Gastrocnemius medialis (tissue), 4 donors: ENCODE data around the gene MAL. TPM values are rescaled to one million over a fixed set of nuclear protein-coding genes. Genes with fewer than 3 reads are reported as not detected.

Experiments used
- ATAC-seq, 2 donors: fragments of 150-250 bp; one replicate each; pipeline ENCODE4 v1.9.1; 2016
- DNase-seq, 2 donors: peaks; one replicate each; pipeline ENCODE4 v3.0.0-alpha.2; 2019
- H3K27ac ChIP-seq, 4 donors: fragments of 200-600 bp; sonication (generic); 1 replicate in 1 of 4; 2 replicates in 3 of 4; pipeline ENCODE4 v1.5.1; 2016 to 2018; ENCODE audit warnings: mild to moderate bottlenecking in 2 of 4, moderate library complexity in 1 of 4
- H3K27me3 ChIP-seq, 3 donors: fragments of 200-600 bp; sonication (generic) in 2 of 3; 1 replicate in 1 of 3; 2 replicates in 2 of 3; pipeline versions ENCODE4 v1.5.1 to v1.6.0; 2016 to 2019; ENCODE audit warnings: mild to moderate bottlenecking in 1 of 3, moderate library complexity in 1 of 3
- H3K36me3 ChIP-seq, 2 donors: fragments of 200-600 bp; sonication (generic) in 1 of 2; one replicate each; pipeline ENCODE4 v1.5.1; 2017 to 2018
- H3K4me1 ChIP-seq, 2 donors: fragments of 200-600 bp; sonication (generic) in 1 of 2; one replicate each; pipeline ENCODE4 v1.5.1; 2016 to 2017; ENCODE audit warnings: mild to moderate bottlenecking in 2 of 2
- H3K4me3 ChIP-seq, 4 donors: fragments of 200-600 bp; sonication (generic) in 3 of 4; 1 replicate in 1 of 4; 2 replicates in 3 of 4; pipeline ENCODE4 v1.5.1; 2016 to 2019; ENCODE audit warnings: mild to moderate bottlenecking in 2 of 4
- H3K9me3 ChIP-seq, 3 donors: fragments of 200-600 bp; sonication (generic) in 2 of 3; 1 replicate in 1 of 3; 2 replicates in 2 of 3; pipeline ENCODE4 v1.5.1; 2016 to 2019
- CTCF ChIP-seq, 5 experiments: fragments of 450-650 bp in 3 of 5; fragments of 200-600 bp in 2 of 5; sonication (generic) in 2 of 5; IDR thresholded peaks in 4 of 5; conservative IDR thresholded peaks in 1 of 5; 1 replicate in 4 of 5; 2 replicates in 1 of 5; pipeline ENCODE4 v1.5.1; 2016 to 2019; ENCODE audit warnings: antibody characterized with exemption in 5 of 5, mild to moderate bottlenecking in 3 of 5, moderate library complexity in 3 of 5
- POLR2A ChIP-seq, 2 donors: fragments of 450-650 bp; IDR thresholded peaks; one replicate each; pipeline ENCODE4 v1.6.1; 2017; ENCODE audit warnings: antibody characterized with exemption in 2 of 2, mild to moderate bottlenecking in 2 of 2, moderate library complexity in 2 of 2
- in situ Hi-C, 4 donors: fragments of 200-750 bp; cut with MboI; loops; one replicate each; pipeline versions ENCODE4 v1.15.0 to v1.8.0; 2017; ENCODE audit warnings: low sequenced_read_pairs in 4 of 4
- intact Hi-C: fragments of 100-400 bp; cut with DNase I; formaldehyde crosslinking; loops from one replicate; pipeline ENCODE4 v1.15.1; 2023; ENCODE audit warnings: low total_unique reads
- total RNA-seq, 4 donors: library from RNA; depleted of rRNA; stranded (reverse); fragments of >200 nt; gene quantifications; one replicate each; pipeline versions ENCODE4 v1.1.0 to v1.2.3, GENCODE V29; 2016

MAL gene
- total RNA-seq, 4 donors from 2014 or later: 0.64 to 2.4 (median 0.87) TPM; not detected in 1

GRCh38 chr2:95020275-95021022 is 5.1 kb upstream of the MAL start:
- in situ Hi-C loops: no loop called here
- intact Hi-C loops: loop anchor here (10.0 kb wide), 1 partner anchor 54 kb away; no protein-coding TSS in a partner anchor
- H3K9me3 ChIP-seq: no peaks in the 10 kb centered on the region
- H3K36me3 ChIP-seq: no peaks in the 10 kb centered on the region
- H3K4me3 ChIP-seq: no peak overlapping the region
- H3K27ac ChIP-seq: no peak overlapping the region
- DNase-seq: no peak
- TF ChIP-seq CTCF (IDR thresholded peaks at IDR 0.05 in 4 of 5, conservative IDR thresholded peaks at IDR 0.05 in 1 of 5) (no peak), POLR2A (IDR thresholded peaks at IDR 0.05) (no peak)
- no peak for ATAC-seq
- no peaks in the 10 kb centered on the region for H3K4me1 ChIP-seq
- H3K27me3 ChIP-seq: peaks cover 11 to 27% (median 26%) of the 10 kb centered on the region in 3 donors

DNA sequence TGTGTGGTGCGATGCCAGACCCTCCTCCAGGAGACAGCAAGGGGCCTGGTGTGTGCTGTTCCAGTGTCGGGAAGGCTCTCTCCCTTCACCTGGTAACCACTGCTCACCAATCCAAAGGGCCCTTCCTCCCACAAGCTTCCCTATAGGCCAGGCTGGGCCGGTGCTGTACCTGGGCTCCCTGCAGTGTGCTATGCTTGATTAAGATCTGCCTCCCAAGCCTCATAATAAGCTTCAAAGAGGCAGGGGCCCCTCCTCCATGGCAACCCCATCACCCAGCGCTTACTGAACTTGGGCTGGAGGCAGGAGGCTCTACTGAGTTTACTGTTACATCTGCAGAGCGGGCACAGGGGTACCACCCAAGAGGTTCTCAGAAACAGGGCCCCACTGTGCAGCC is 4.5 kb upstream of the MAL start:
- in situ Hi-C loops (no loop called here), intact Hi-C loops (loop anchor here (10.0 kb wide), 1 partner anchor 54 kb away; no protein-coding TSS in a partner anchor)
- Histone ChIP-seq H3K27ac (no peak overlapping the region), H3K27me3 (peaks cover 13 to 32% (median 32%) of the 10 kb centered on the region in 3 donors), H3K36me3 (no peaks in the 10 kb centered on the region), H3K4me3 (no peak overlapping the region), H3K9me3 (no peaks in the 10 kb centered on the region), H3K4me1 (peaks cover 0 to 5% of the 10 kb centered on the region in 2 donors)
- DNase-seq (no peak), ATAC-seq (no peak)
- TF ChIP-seq CTCF (IDR thresholded peaks at IDR 0.05 in 4 of 5, conservative IDR thresholded peaks at IDR 0.05 in 1 of 5) (no peak), POLR2A (IDR thresholded peaks at IDR 0.05) (no peak)

DNA sequence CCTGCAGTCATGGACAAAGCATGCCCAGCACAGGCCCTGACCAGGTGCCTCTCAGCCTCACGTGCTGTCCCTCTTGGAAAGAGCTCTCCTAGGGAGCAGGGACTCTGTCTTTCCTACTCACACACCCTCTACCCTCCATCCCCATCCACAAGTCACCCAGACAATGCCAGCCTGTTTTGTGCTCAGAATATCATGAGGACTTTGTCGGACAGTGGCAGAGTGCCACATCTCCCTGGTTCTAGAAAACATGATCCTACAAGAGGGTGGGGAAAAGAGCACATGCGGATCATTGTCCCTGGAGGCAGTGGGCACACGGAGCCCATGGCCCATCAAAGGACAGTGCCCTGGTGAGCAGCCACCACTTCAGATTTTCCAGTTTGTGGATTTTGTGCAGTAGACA is 3.7 kb upstream of the MAL start:
- no peak for TF ChIP-seq CTCF (IDR thresholded peaks at IDR 0.05 in 4 of 5, conservative IDR thresholded peaks at IDR 0.05 in 1 of 5)
- no peak for TF ChIP-seq POLR2A (IDR thresholded peaks at IDR 0.05)
- ATAC-seq (no peak), DNase-seq (no peak)
- intact Hi-C loops (loop anchor here (1.0 to 10.0 kb wide), 2 partner anchors 53 to 93 kb away; no protein-coding TSS in a partner anchor), in situ Hi-C loops (no loop called here)
- Histone ChIP-seq H3K36me3 (no peaks in the 10 kb centered on the region), H3K27ac (no peak overlapping the region), H3K4me1 (peaks cover 0 to 9% of the 10 kb centered on the region in 2 donors), H3K9me3 (no peaks in the 10 kb centered on the region), H3K27me3 (peaks cover 21 to 40% (median 38%) of the 10 kb centered on the region in 3 donors), H3K4me3 (no peak overlapping the region)

- Histone ChIP-seq H3K9me3 (no peaks in the 10 kb centered on the region), H3K27me3 (peaks cover 28 to 48% (median 45%) of the 10 kb centered on the region in 3 donors), H3K4me3 (no peak overlapping the region), H3K36me3 (no peaks in the 10 kb centered on the region), H3K4me1 (peaks cover 0 to 9% of the 10 kb centered on the region in 2 donors), H3K27ac (no peak overlapping the region)
- ATAC-seq (peak; percentile 36 to 41), DNase-seq (peak in 1 of 2 donors; percentile 27)
- in situ Hi-C loops: no loop called here
- TF ChIP-seq POLR2A (IDR thresholded peaks at IDR 0.05): no peak
- peak; percentile 57 to 72 (median 63) for TF ChIP-seq CTCF (IDR thresholded peaks at IDR 0.05 in 4 of 5, conservative IDR thresholded peaks at IDR 0.05 in 1 of 5)
- intact Hi-C loops: loop anchor here (1.0 to 10.0 kb wide), 2 partner anchors 52 to 93 kb away; no protein-coding TSS in a partner anchor
Observed at GRCh38 chr2:95022309-95023221, 2.9 kb upstream of the MAL start.
